ENCODE data around the gene ATXN2L. TPM values are rescaled to one million over a fixed set of nuclear protein-coding genes. Genes with fewer than 3 reads are reported as not detected.
"Not testable (repeated sequence)": the region's sequence is repeated elsewhere in the genome, so short reads cannot be mapped to it uniquely, and the experiment has no call there.

The ATXN2L gene
- total RNA-seq, 2 experiments from 2014 or later: 109 to 451 TPM

GRCh38 chr16:28865722-28866453 lies 43.1 kb downstream of the ATXN2L start:
- Histone ChIP-seq H3K27ac (ENCODE audit: low read depth, low read length, poor library complexity, severe bottlenecking) (no peak overlapping the region), H3K4me1 (ENCODE audit: insufficient read depth, low read length, poor library complexity, severe bottlenecking) (peaks cover 19% of the 10 kb centered on the region), H2AFZ (ENCODE audit: low read length) (no peak overlapping the region), H3K36me3 (ENCODE audit: insufficient read depth, low read length) (peaks cover 35% of the 10 kb centered on the region), H3K9me3 (ENCODE audit: low read length) (no peaks in the 10 kb centered on the region), H3K79me2 (ENCODE audit: insufficient read depth, low read depth, low read length) (peaks cover 35% of the 10 kb centered on the region), H3K9me2 (ENCODE audit: insufficient read depth, low read length) (no peaks in the 10 kb centered on the region), H3K4me3 (ENCODE audit: low read depth, low read length, poor library complexity, severe bottlenecking) (no peak overlapping the region), H3K4me2 (ENCODE audit: low read length) (peak overlapping the region; percentile 94; the same call in 1 of the 2 replicates), H4K20me1 (ENCODE audit: insufficient read depth, low read length) (no peaks in the 10 kb centered on the region; the same call in 1 of the 2 replicates)
- intact Hi-C loops (cut with micrococcal nuclease; ENCODE audit: unreplicated experiment): no loop called here
- POLR2A ChIA-PET: no interaction called here
- DNase-seq (ENCODE audit: low spot score): no peak
- CTCF ChIA-PET (ENCODE audit: unreplicated experiment): no interaction called here
- TF ChIP-seq EZH2phosphoT487 (IDR thresholded peaks at IDR 0.05; ENCODE audit: borderline replicate concordance, low read depth, low read length) (no peak), CTCF (conservative IDR thresholded peaks at IDR 0.05; ENCODE audit: low read length) (no peak)
- BruUV-seq (replicated peaks): no TSS peak

- no peak for DNase-seq (ENCODE audit: low spot score)
- Histone ChIP-seq H3K79me2 (ENCODE audit: insufficient read depth, low read depth, low read length) (peaks cover 35% of the 10 kb centered on the region), H3K9me2 (ENCODE audit: insufficient read depth, low read length) (no peaks in the 10 kb centered on the region), H3K27ac (ENCODE audit: low read depth, low read length, poor library complexity, severe bottlenecking) (no peak overlapping the region), H3K4me1 (ENCODE audit: insufficient read depth, low read length, poor library complexity, severe bottlenecking) (peaks cover 19% of the 10 kb centered on the region), H3K9me3 (ENCODE audit: low read length) (no peaks in the 10 kb centered on the region), H3K36me3 (ENCODE audit: insufficient read depth, low read length) (peaks cover 40% of the 10 kb centered on the region), H3K4me2 (ENCODE audit: low read length) (no peak overlapping the region), H2AFZ (ENCODE audit: low read length) (no peak overlapping the region), H3K4me3 (ENCODE audit: low read depth, low read length, poor library complexity, severe bottlenecking) (no peak overlapping the region), H4K20me1 (ENCODE audit: insufficient read depth, low read length) (no peaks in the 10 kb centered on the region; the same call in 1 of the 2 replicates)
- CTCF ChIA-PET (ENCODE audit: unreplicated experiment): no interaction called here
- BruUV-seq (replicated peaks): no TSS peak
- intact Hi-C loops (cut with micrococcal nuclease; ENCODE audit: unreplicated experiment): no loop called here
- TF ChIP-seq CTCF (conservative IDR thresholded peaks at IDR 0.05; ENCODE audit: low read length) (no peak), EZH2phosphoT487 (IDR thresholded peaks at IDR 0.05; ENCODE audit: borderline replicate concordance, low read depth, low read length) (no peak)
- POLR2A ChIA-PET: no interaction called here
Measured at GRCh38 chr16:28866454-28866804, 43.6 kb downstream of the ATXN2L start.

GRCh38 chr16:28867241-28867640 lies 44.4 kb downstream of the ATXN2L start:
- H3K9me2 ChIP-seq (ENCODE audit: insufficient read depth, low read length): no peaks in the 10 kb centered on the region
- H3K4me2 ChIP-seq (ENCODE audit: low read length): no peak overlapping the region
- H3K9me3 ChIP-seq (ENCODE audit: low read length): no peaks in the 10 kb centered on the region
- BruUV-seq (replicated peaks): no TSS peak
- no peak overlapping the region for H3K4me3 ChIP-seq (ENCODE audit: low read depth, low read length, poor library complexity, severe bottlenecking)
- intact Hi-C loops (cut with micrococcal nuclease; ENCODE audit: unreplicated experiment): no loop called here
- CTCF ChIA-PET (ENCODE audit: unreplicated experiment): interaction anchor here (0.5 kb wide), 1 partner anchor 47 kb away, joined by 3 read pairs; no protein-coding TSS in a partner anchor
- H3K27ac ChIP-seq (ENCODE audit: low read depth, low read length, poor library complexity, severe bottlenecking): no peak overlapping the region
- peaks cover 28% of the 10 kb centered on the region for H3K79me2 ChIP-seq (ENCODE audit: insufficient read depth, low read depth, low read length)
- H4K20me1 ChIP-seq (ENCODE audit: insufficient read depth, low read length): no peaks in the 10 kb centered on the region; the same call in 1 of the 2 replicates
- TF ChIP-seq CTCF (conservative IDR thresholded peaks at IDR 0.05; ENCODE audit: low read length): no peak
- TF ChIP-seq EZH2phosphoT487 (IDR thresholded peaks at IDR 0.05; ENCODE audit: borderline replicate concordance, low read depth, low read length): no peak
- H3K36me3 ChIP-seq (ENCODE audit: insufficient read depth, low read length): peaks cover 47% of the 10 kb centered on the region
- H3K4me1 ChIP-seq (ENCODE audit: insufficient read depth, low read length, poor library complexity, severe bottlenecking): peaks cover 12% of the 10 kb centered on the region
- POLR2A ChIA-PET: no interaction called here
- no peak overlapping the region for H2AFZ ChIP-seq (ENCODE audit: low read length)
- no peak for DNase-seq (ENCODE audit: low spot score)

- intact Hi-C loops (cut with micrococcal nuclease; ENCODE audit: unreplicated experiment); H3K9me2 ChIP-seq (ENCODE audit: insufficient read depth, low read length); BruUV-seq (replicated peaks); H4K20me1 ChIP-seq (ENCODE audit: insufficient read depth, low read length); H3K4me2 ChIP-seq (ENCODE audit: low read length); H3K9me3 ChIP-seq (ENCODE audit: low read length); H2AFZ ChIP-seq (ENCODE audit: low read length); DNase-seq (ENCODE audit: low spot score); H3K4me3 ChIP-seq (ENCODE audit: low read depth, low read length, poor library complexity, severe bottlenecking); H3K27ac ChIP-seq (ENCODE audit: low read depth, low read length, poor library complexity, severe bottlenecking); POLR2A ChIA-PET: not testable (repeated sequence)
- peaks cover 24% of the 10 kb centered on the region for H3K79me2 ChIP-seq (ENCODE audit: insufficient read depth, low read depth, low read length)
- H3K4me1 ChIP-seq (ENCODE audit: insufficient read depth, low read length, poor library complexity, severe bottlenecking): peaks cover 11% of the 10 kb centered on the region
- peaks cover 51% of the 10 kb centered on the region for H3K36me3 ChIP-seq (ENCODE audit: insufficient read depth, low read length)
- CTCF ChIA-PET (ENCODE audit: unreplicated experiment): interaction anchor here (0.5 kb wide), 1 partner anchor 47 kb away, joined by 3 read pairs; no protein-coding TSS in a partner anchor
Measured at GRCh38 chr16:28867646-28868045, 44.8 kb downstream of the ATXN2L start.
